ENCODE measurements around the gene FOXO3.
"Not testable (repeated sequence)": the region's sequence is repeated elsewhere in the genome, so short reads cannot be mapped to it uniquely, and the experiment has no call there.

GRCh38 chr6:108658785-108659184 lies 98.1 kb downstream of the FOXO3 start:
- TF ChIP-seq, protein P1, sequence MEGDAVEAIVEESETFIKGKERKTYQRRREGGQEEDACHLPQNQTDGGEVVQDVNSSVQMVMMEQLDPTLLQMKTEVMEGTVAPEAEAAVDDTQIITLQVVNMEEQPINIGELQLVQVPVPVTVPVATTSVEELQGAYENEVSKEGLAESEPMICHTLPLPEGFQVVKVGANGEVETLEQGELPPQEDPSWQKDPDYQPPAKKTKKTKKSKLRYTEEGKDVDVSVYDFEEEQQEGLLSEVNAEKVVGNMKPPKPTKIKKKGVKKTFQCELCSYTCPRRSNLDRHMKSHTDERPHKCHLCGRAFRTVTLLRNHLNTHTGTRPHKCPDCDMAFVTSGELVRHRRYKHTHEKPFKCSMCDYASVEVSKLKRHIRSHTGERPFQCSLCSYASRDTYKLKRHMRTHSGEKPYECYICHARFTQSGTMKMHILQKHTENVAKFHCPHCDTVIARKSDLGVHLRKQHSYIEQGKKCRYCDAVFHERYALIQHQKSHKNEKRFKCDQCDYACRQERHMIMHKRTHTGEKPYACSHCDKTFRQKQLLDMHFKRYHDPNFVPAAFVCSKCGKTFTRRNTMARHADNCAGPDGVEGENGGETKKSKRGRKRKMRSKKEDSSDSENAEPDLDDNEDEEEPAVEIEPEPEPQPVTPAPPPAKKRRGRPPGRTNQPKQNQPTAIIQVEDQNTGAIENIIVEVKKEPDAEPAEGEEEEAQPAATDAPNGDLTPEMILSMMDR (IDR thresholded peaks at IDR 0.05), result not testable (repeated sequence)
- not testable (repeated sequence) for TF ChIP-seq POLR2A (IDR thresholded peaks at IDR 0.05)

All from uterus (tissue), 2 donors.